Breast epithelium (tissue), 3 donors: Measurements from ENCODE around the gene KREMEN2.

ENCODE experiments used
- POLR2A ChIP-seq: fragments of 450-650 bp; IDR thresholded peaks from one replicate; pipeline ENCODE4 v1.6.1; 2016; ENCODE audit warnings: antibody characterized with exemption, mild to moderate bottlenecking, moderate library complexity
- POLR2AphosphoS5 ChIP-seq, 3 donors: sonication (generic); formaldehyde crosslinking; IDR thresholded peaks; one replicate each; pipeline ENCODE4 v1.6.1; 2017; ENCODE audit warnings: antibody characterized with exemption in 3 of 3
- TF ChIP-seq, protein P1 (sequence below), 3 donors: fragments of 450-650 bp; IDR thresholded peaks; one replicate each; pipeline ENCODE4 v1.5.1; 2016 to 2017; ENCODE audit warnings: antibody characterized with exemption in 3 of 3, mild to moderate bottlenecking in 3 of 3, moderate library complexity in 3 of 3

DNA sequence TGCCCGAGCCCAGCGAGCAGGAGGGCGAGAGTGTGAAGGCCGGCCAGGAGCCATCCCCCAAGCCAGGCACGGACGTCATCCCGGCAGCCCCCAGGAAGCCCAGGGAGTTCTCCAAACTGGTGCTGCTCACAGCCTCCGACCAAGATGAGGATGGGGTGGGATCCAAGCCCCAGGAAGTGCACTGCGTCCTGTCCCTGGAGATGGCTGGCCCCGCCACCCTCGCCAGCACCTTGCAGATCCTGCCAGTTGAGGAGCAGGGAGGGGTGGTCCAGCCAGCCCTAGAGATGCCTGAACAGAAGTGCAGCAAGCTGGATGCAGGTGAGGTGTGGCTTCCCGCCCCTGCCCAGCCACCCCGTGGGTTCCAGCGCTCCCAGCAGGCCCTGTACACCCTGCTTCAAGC lies 34.4 kb upstream of the KREMEN2 start:
- TF ChIP-seq, protein P1, sequence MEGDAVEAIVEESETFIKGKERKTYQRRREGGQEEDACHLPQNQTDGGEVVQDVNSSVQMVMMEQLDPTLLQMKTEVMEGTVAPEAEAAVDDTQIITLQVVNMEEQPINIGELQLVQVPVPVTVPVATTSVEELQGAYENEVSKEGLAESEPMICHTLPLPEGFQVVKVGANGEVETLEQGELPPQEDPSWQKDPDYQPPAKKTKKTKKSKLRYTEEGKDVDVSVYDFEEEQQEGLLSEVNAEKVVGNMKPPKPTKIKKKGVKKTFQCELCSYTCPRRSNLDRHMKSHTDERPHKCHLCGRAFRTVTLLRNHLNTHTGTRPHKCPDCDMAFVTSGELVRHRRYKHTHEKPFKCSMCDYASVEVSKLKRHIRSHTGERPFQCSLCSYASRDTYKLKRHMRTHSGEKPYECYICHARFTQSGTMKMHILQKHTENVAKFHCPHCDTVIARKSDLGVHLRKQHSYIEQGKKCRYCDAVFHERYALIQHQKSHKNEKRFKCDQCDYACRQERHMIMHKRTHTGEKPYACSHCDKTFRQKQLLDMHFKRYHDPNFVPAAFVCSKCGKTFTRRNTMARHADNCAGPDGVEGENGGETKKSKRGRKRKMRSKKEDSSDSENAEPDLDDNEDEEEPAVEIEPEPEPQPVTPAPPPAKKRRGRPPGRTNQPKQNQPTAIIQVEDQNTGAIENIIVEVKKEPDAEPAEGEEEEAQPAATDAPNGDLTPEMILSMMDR (IDR thresholded peaks at IDR 0.05) = no peak
- TF ChIP-seq POLR2AphosphoS5 (IDR thresholded peaks at IDR 0.05) = no peak
- TF ChIP-seq POLR2A = no peak
